HepG2 (cell line): ENCODE data around the gene NPSR1.

Experiments used
- CHD2 ChIP-seq: IDR thresholded peaks from 2 replicates; pipeline ENCODE4 v1.6.1; 2011; ENCODE audit warnings: low read depth, low read length, improper control_type of control experiment
- CTCF ChIP-seq: sonication (generic); formaldehyde crosslinking; IDR thresholded peaks from 2 replicates; pipeline ENCODE4 v1.5.0; 2020; ENCODE audit warnings: mild to moderate bottlenecking, missing genetic modification reagents, moderate library complexity
- HOXA3 ChIP-seq: sonication (generic); formaldehyde crosslinking; IDR thresholded peaks from 2 replicates; pipeline ENCODE4 v1.5.0; 2020; ENCODE audit warnings: missing genetic modification reagents
- JUND ChIP-seq: sonication (generic); formaldehyde crosslinking; IDR thresholded peaks from 2 replicates; pipeline ENCODE4 v1.8.0; 2022; ENCODE audit warnings: mild to moderate bottlenecking, missing genetic modification reagents
- TAF1 ChIP-seq: sonication (generic); formaldehyde crosslinking; IDR thresholded peaks from 2 replicates; pipeline ENCODE4 v1.4.0; 2020; ENCODE audit warnings: missing genetic modification reagents
- ZBTB4 ChIP-seq: sonication (generic); formaldehyde crosslinking; IDR thresholded peaks from 2 replicates; pipeline ENCODE4 v1.4.0; 2020; ENCODE audit warnings: missing genetic modification reagents, mild to moderate bottlenecking, borderline replicate concordance
- TF ChIP-seq, protein P1 (sequence below): sonication (generic); formaldehyde crosslinking; IDR thresholded peaks from 2 replicates; pipeline ENCODE4 v1.5.0; 2020; ENCODE audit warnings: missing genetic modification reagents
- TF ChIP-seq, protein P2 (sequence below): sonication (generic); formaldehyde crosslinking; IDR thresholded peaks from 2 replicates; pipeline ENCODE4 v1.5.0; 2020; ENCODE audit warnings: missing genetic modification reagents

- TF ChIP-seq, protein P1, sequence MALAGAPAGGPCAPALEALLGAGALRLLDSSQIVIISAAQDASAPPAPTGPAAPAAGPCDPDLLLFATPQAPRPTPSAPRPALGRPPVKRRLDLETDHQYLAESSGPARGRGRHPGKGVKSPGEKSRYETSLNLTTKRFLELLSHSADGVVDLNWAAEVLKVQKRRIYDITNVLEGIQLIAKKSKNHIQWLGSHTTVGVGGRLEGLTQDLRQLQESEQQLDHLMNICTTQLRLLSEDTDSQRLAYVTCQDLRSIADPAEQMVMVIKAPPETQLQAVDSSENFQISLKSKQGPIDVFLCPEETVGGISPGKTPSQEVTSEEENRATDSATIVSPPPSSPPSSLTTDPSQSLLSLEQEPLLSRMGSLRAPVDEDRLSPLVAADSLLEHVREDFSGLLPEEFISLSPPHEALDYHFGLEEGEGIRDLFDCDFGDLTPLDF (CRISPR knock-in tag) = no peak
- no peak for TF ChIP-seq CHD2
- TF ChIP-seq, protein P2, sequence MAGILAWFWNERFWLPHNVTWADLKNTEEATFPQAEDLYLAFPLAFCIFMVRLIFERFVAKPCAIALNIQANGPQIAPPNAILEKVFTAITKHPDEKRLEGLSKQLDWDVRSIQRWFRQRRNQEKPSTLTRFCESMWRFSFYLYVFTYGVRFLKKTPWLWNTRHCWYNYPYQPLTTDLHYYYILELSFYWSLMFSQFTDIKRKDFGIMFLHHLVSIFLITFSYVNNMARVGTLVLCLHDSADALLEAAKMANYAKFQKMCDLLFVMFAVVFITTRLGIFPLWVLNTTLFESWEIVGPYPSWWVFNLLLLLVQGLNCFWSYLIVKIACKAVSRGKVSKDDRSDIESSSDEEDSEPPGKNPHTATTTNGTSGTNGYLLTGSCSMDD (CRISPR knock-in tag) = no peak
- no peak for TF ChIP-seq HOXA3 (CRISPR knock-in tag)
- no peak for TF ChIP-seq JUND (CRISPR knock-in tag)
- TF ChIP-seq TAF1 = no peak
- no peak for TF ChIP-seq CTCF
- TF ChIP-seq ZBTB4 = no peak
Observed at GRCh38 chr7:34622771-34623250, 35.2 kb upstream of the NPSR1 start.
